ENCODE results near the gene SLC19A1. TPM values are rescaled to one million over a fixed set of nuclear protein-coding genes. Genes with fewer than 3 reads are reported as not detected.
"Not testable (repeated sequence)": the region's sequence is repeated elsewhere in the genome, so short reads cannot be mapped to it uniquely, and the experiment has no call there.

SLC19A1 gene
- total RNA-seq, 1 donor from 2014 or later = 53.3 TPM

GRCh38 chr21:45528981-45529784 lies 13.1 kb downstream of the SLC19A1 start:
- peaks cover 2% of the 10 kb centered on the region for H3K27me3 Mint-ChIP-seq (ENCODE audit: unreplicated experiment)
- DNase-seq = peak; percentile 14
- TF ChIP-seq CTCF (IDR thresholded peaks at IDR 0.05; ENCODE audit: partially characterized antibody, unreplicated experiment) = no peak
- H3K4me3 Mint-ChIP-seq (ENCODE audit: unreplicated experiment) = no peak overlapping the region
- no peaks in the 10 kb centered on the region for H3K36me3 Mint-ChIP-seq (ENCODE audit: unreplicated experiment)
- H3K27ac Mint-ChIP-seq (ENCODE audit: unreplicated experiment) = no peak overlapping the region
- peaks cover 2% of the 10 kb centered on the region for H3K9me3 Mint-ChIP-seq (ENCODE audit: unreplicated experiment)
- H3K4me1 Mint-ChIP-seq (ENCODE audit: low read depth, unreplicated experiment) = peaks cover 2% of the 10 kb centered on the region

- Mint-ChIP-seq H3K4me1 (ENCODE audit: low read depth, unreplicated experiment) (no peaks in the 10 kb centered on the region), H3K27me3 (ENCODE audit: unreplicated experiment) (peaks cover 2% of the 10 kb centered on the region), H3K36me3 (ENCODE audit: unreplicated experiment) (no peaks in the 10 kb centered on the region), H3K9me3 (ENCODE audit: unreplicated experiment) (peaks cover 2% of the 10 kb centered on the region), H3K4me3 (ENCODE audit: unreplicated experiment) (no peak overlapping the region), H3K27ac (ENCODE audit: unreplicated experiment) (no peak overlapping the region)
- peak; percentile 9 for DNase-seq
- no peak for TF ChIP-seq CTCF (IDR thresholded peaks at IDR 0.05; ENCODE audit: partially characterized antibody, unreplicated experiment)
Observed at GRCh38 chr21:45528028-45528705, 14.1 kb downstream of the SLC19A1 start.

GRCh38 chr21:45527151-45527999 lies 14.9 kb downstream of the SLC19A1 start:
- H3K27me3 Mint-ChIP-seq (ENCODE audit: unreplicated experiment); H3K36me3 Mint-ChIP-seq (ENCODE audit: unreplicated experiment); H3K4me1 Mint-ChIP-seq (ENCODE audit: low read depth, unreplicated experiment); H3K27ac Mint-ChIP-seq (ENCODE audit: unreplicated experiment); H3K4me3 Mint-ChIP-seq (ENCODE audit: unreplicated experiment); H3K9me3 Mint-ChIP-seq (ENCODE audit: unreplicated experiment): not testable (repeated sequence)
- peak; percentile 6 for DNase-seq

- Mint-ChIP-seq H3K27me3 (ENCODE audit: unreplicated experiment) (peaks cover 3% of the 10 kb centered on the region), H3K9me3 (ENCODE audit: unreplicated experiment) (peaks cover 7% of the 10 kb centered on the region), H3K36me3 (ENCODE audit: unreplicated experiment) (peaks cover 22% of the 10 kb centered on the region), H3K4me3 (ENCODE audit: unreplicated experiment) (no peak overlapping the region), H3K27ac (ENCODE audit: unreplicated experiment) (no peak overlapping the region), H3K4me1 (ENCODE audit: low read depth, unreplicated experiment) (no peaks in the 10 kb centered on the region)
- no peak for DNase-seq
- TF ChIP-seq CTCF (IDR thresholded peaks at IDR 0.05; ENCODE audit: partially characterized antibody, unreplicated experiment) = no peak
Observed at GRCh38 chr21:45525910-45526306, 16.3 kb downstream of the SLC19A1 start.

- H3K4me1 Mint-ChIP-seq (ENCODE audit: low read depth, unreplicated experiment) = no peaks in the 10 kb centered on the region
- no peak overlapping the region for H3K4me3 Mint-ChIP-seq (ENCODE audit: unreplicated experiment)
- no peak overlapping the region for H3K27ac Mint-ChIP-seq (ENCODE audit: unreplicated experiment)
- H3K36me3 Mint-ChIP-seq (ENCODE audit: unreplicated experiment) = peaks cover 26% of the 10 kb centered on the region
- TF ChIP-seq CTCF (IDR thresholded peaks at IDR 0.05; ENCODE audit: partially characterized antibody, unreplicated experiment) = no peak
- H3K9me3 Mint-ChIP-seq (ENCODE audit: unreplicated experiment) = peaks cover 8% of the 10 kb centered on the region
- H3K27me3 Mint-ChIP-seq (ENCODE audit: unreplicated experiment) = peaks cover 3% of the 10 kb centered on the region
- peak; percentile 5 for DNase-seq
Observed at GRCh38 chr21:45525153-45525909, 16.9 kb downstream of the SLC19A1 start.
